ENCODE data around the gene PRSS53. TPM values are rescaled to one million over a fixed set of nuclear protein-coding genes. Genes with fewer than 3 reads are reported as not detected.

PRSS53 gene
- total and polyA plus RNA-seq, 4 donors: 0.51 to 14.5 (median 3.0) TPM

DNA sequence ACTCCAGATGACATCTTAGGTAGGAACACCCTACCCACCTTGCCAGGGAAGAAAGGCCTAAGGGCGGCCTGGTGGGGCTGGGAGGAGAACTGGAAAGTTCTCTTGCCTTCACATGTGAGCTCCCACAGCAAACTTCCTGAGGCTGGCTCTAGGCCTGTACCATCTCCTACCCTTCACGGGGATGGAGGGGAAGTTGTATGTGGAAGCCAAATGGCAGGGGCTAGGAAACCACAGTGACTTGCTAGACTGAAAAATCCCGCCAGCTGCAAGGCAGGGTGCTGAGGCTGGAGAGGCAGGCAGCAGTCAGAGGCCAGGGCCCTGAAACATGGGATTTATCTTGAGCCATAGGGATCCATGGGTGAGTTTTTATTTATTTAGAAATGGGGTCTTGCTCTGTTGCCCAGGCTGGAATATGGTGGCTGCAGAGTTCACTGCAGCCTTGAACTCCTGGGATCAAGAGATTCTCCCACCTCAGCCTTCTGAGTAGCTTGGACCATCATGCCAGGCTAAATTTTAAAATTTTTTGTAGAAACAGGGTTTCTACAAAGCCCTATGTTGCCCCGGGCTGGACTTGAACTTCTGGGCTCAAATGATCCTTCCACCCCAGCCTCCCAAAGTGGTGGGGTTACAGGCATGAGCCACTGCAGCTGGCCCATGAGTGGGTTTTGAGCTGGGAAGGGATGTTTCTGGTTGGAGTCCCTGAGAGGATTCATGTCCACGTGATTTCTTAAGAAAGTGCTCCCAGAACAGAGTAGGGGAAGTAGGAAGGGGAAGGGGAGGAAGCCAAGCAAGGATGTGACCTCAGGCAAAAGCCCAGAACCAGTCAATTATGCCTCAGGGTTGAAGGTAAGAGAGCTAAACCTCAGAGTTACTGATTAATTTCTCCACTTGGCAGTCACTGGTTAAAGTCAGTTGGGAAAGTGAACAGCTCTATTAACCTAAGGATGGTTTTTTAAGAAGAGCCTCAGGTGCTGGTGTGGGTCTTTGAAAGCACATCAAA lies 24.7 kb upstream of the PRSS53 start:
- Histone ChIP-seq H3K36me3 (ENCODE audit: control insufficient read depth in 4 of 4, insufficient read depth in 3 of 4, low read depth in 1 of 4, low read length in 3 of 4) (peaks cover 0 to 10% (median 6%) of the 10 kb centered on the region in 4 donors), H3K9me3 (ENCODE audit: control insufficient read depth in 4 of 4, low read length in 3 of 4) (no peaks in the 10 kb centered on the region), H3K4me1 (ENCODE audit: control insufficient read depth in 4 of 4, insufficient read depth in 4 of 4, low read length in 3 of 4) (peaks cover 28 to 65% (median 48%) of the 10 kb centered on the region in 4 donors), H3K4me3 (ENCODE audit: low read depth in 1 of 3, low read length in 3 of 3) (no peak overlapping the region), H3K27me3 (ENCODE audit: control insufficient read depth in 4 of 4, insufficient read depth in 4 of 4, low read length in 3 of 4) (no peaks in the 10 kb centered on the region), H3K9ac (ENCODE audit: low read depth in 1 of 2, low read length in 2 of 2) (peak overlapping the region; percentile 22 to 45), H3K27ac (ENCODE audit: low read depth in 1 of 2, low read length in 2 of 2) (peak overlapping the region; percentile 67 to 84)
- WGBS: 60% methylated on average over 5 of the region's 5 CpGs
- TF ChIP-seq, protein P1, sequence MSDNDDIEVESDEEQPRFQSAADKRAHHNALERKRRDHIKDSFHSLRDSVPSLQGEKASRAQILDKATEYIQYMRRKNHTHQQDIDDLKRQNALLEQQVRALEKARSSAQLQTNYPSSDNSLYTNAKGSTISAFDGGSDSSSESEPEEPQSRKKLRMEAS (IDR thresholded peaks at IDR 0.05): peak; percentile 68
- TF ChIP-seq, protein P2, sequence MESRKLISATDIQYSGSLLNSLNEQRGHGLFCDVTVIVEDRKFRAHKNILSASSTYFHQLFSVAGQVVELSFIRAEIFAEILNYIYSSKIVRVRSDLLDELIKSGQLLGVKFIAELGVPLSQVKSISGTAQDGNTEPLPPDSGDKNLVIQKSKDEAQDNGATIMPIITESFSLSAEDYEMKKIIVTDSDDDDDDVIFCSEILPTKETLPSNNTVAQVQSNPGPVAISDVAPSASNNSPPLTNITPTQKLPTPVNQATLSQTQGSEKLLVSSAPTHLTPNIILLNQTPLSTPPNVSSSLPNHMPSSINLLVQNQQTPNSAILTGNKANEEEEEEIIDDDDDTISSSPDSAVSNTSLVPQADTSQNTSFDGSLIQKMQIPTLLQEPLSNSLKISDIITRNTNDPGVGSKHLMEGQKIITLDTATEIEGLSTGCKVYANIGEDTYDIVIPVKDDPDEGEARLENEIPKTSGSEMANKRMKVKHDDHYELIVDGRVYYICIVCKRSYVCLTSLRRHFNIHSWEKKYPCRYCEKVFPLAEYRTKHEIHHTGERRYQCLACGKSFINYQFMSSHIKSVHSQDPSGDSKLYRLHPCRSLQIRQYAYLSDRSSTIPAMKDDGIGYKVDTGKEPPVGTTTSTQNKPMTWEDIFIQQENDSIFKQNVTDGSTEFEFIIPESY (IDR thresholded peaks at IDR 0.05): no peak
- TF ChIP-seq JUND (IDR thresholded peaks at IDR 0.05): no peak
- TF ChIP-seq YY1 (IDR thresholded peaks at IDR 0.05): no peak
- TF ChIP-seq, protein P3, sequence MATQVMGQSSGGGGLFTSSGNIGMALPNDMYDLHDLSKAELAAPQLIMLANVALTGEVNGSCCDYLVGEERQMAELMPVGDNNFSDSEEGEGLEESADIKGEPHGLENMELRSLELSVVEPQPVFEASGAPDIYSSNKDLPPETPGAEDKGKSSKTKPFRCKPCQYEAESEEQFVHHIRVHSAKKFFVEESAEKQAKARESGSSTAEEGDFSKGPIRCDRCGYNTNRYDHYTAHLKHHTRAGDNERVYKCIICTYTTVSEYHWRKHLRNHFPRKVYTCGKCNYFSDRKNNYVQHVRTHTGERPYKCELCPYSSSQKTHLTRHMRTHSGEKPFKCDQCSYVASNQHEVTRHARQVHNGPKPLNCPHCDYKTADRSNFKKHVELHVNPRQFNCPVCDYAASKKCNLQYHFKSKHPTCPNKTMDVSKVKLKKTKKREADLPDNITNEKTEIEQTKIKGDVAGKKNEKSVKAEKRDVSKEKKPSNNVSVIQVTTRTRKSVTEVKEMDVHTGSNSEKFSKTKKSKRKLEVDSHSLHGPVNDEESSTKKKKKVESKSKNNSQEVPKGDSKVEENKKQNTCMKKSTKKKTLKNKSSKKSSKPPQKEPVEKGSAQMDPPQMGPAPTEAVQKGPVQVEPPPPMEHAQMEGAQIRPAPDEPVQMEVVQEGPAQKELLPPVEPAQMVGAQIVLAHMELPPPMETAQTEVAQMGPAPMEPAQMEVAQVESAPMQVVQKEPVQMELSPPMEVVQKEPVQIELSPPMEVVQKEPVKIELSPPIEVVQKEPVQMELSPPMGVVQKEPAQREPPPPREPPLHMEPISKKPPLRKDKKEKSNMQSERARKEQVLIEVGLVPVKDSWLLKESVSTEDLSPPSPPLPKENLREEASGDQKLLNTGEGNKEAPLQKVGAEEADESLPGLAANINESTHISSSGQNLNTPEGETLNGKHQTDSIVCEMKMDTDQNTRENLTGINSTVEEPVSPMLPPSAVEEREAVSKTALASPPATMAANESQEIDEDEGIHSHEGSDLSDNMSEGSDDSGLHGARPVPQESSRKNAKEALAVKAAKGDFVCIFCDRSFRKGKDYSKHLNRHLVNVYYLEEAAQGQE (IDR thresholded peaks at IDR 0.05): no peak
- TF ChIP-seq RXRA (IDR thresholded peaks at IDR 0.05): peak; percentile 45 to 67
- TF ChIP-seq RAD21 (IDR thresholded peaks at IDR 0.05): peak in 1 of 2 donors; percentile 11
- TF ChIP-seq, protein P4, sequence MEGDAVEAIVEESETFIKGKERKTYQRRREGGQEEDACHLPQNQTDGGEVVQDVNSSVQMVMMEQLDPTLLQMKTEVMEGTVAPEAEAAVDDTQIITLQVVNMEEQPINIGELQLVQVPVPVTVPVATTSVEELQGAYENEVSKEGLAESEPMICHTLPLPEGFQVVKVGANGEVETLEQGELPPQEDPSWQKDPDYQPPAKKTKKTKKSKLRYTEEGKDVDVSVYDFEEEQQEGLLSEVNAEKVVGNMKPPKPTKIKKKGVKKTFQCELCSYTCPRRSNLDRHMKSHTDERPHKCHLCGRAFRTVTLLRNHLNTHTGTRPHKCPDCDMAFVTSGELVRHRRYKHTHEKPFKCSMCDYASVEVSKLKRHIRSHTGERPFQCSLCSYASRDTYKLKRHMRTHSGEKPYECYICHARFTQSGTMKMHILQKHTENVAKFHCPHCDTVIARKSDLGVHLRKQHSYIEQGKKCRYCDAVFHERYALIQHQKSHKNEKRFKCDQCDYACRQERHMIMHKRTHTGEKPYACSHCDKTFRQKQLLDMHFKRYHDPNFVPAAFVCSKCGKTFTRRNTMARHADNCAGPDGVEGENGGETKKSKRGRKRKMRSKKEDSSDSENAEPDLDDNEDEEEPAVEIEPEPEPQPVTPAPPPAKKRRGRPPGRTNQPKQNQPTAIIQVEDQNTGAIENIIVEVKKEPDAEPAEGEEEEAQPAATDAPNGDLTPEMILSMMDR (IDR thresholded peaks at IDR 0.05; ENCODE audit: low read depth, low read length, missing input control): no peak
- no peak for TF ChIP-seq HNF4G (IDR thresholded peaks at IDR 0.05)
- TF ChIP-seq HNF4A (conservative IDR thresholded peaks at IDR 0.05): peak; percentile 42 to 51
- peak; percentile 67 for TF ChIP-seq SP1 (IDR thresholded peaks at IDR 0.05)
- TF ChIP-seq EGR1 (IDR thresholded peaks at IDR 0.05; ENCODE audit: low read depth in 2 of 2): peak in 1 of 2 donors; percentile 36
- peak in 1 of 2 donors; percentile 72 for TF ChIP-seq GABPA (IDR thresholded peaks at IDR 0.05 in 1 of 2, conservative IDR thresholded peaks at IDR 0.05 in 1 of 2)
- DNase-seq (ENCODE audit: low spot score): no peak

Data from liver (tissue), 9 donors.